Neural progenitor cell (in vitro differentiated cells): ENCODE results near the gene CCDC188. TPM values are rescaled to one million over a fixed set of nuclear protein-coding genes. Genes with fewer than 3 reads are reported as not detected.

ENCODE experiments used
- DNase-seq: peaks from one replicate; pipeline ENCODE4 v3.0.0-alpha.2; 2016; ENCODE audit warnings: low spot score
- H2AFZ ChIP-seq: fragments of 200-600 bp; sonication (generic); replicated peaks from 2 replicates; pipeline ENCODE4 v1.6.1; 2016; ENCODE audit warnings: antibody characterized with exemption
- H3F3A ChIP-seq: fragments of 200-600 bp; sonication (generic); 2 replicates; pipeline ENCODE4 v1.6.1; 2016; ENCODE audit warnings: antibody characterized with exemption, low read depth
- H3K27ac ChIP-seq: fragments of 200-600 bp; sonication (generic); 2 replicates; pipeline ENCODE4 v1.5.1; 2016; ENCODE audit warnings: mild to moderate bottlenecking
- H3K27me3 ChIP-seq: fragments of 200-600 bp; sonication (generic); 2 replicates; pipeline ENCODE4 v1.6.1; 2016; ENCODE audit warnings: mild to moderate bottlenecking, moderate library complexity
- H3K36me3 ChIP-seq: fragments of 200-600 bp; sonication (generic); 2 replicates; pipeline ENCODE4 v1.5.1; 2016
- H3K4me1 ChIP-seq: fragments of 200-600 bp; sonication (generic); 2 replicates; pipeline ENCODE4 v1.6.1; 2016; ENCODE audit warnings: mixed run types
- H3K4me2 ChIP-seq: fragments of 200-600 bp; sonication (generic); 2 replicates; pipeline ENCODE4 v1.6.1; 2016
- H3K4me3 ChIP-seq: fragments of 200-600 bp; sonication (generic); 2 replicates; pipeline ENCODE4 v1.5.1; 2016
- H3K79me2 ChIP-seq: fragments of 200-600 bp; sonication (generic); 2 replicates; pipeline ENCODE4 v1.6.1; 2016; ENCODE audit warnings: low read depth
- H3K9ac ChIP-seq: fragments of 200-600 bp; sonication (generic); 2 replicates; pipeline ENCODE4 v1.6.1; 2016
- H3K9me3 ChIP-seq: fragments of 200-600 bp; sonication (generic); 2 replicates; pipeline ENCODE4 v1.5.1; 2016; ENCODE audit warnings: low read depth
- H4K20me1 ChIP-seq: fragments of 200-600 bp; sonication (generic); 2 replicates; pipeline ENCODE4 v1.6.1; 2016; ENCODE audit warnings: low read depth
- H3K27ac Mint-ChIP-seq: 3 replicates; pipeline ENCODE4 v1.8.0; 2021; ENCODE audit warnings: mixed read lengths
- H3K27me3 Mint-ChIP-seq: 2 replicates; pipeline ENCODE4 v1.8.0; 2022; ENCODE audit warnings: low read depth, mild to moderate bottlenecking, inconsistent platforms, moderate library complexity, mixed read lengths; ENCODE audit not compliant: insufficient read depth
- H3K36me3 Mint-ChIP-seq: 3 replicates; pipeline ENCODE4 v1.8.0; 2021; ENCODE audit warnings: mixed read lengths
- H3K4me1 Mint-ChIP-seq: 3 replicates; pipeline ENCODE4 v1.8.0; 2021; ENCODE audit warnings: mixed read lengths
- H3K4me3 Mint-ChIP-seq: 3 replicates; pipeline ENCODE4 v1.8.0; 2021; ENCODE audit warnings: mild to moderate bottlenecking, moderate library complexity, mixed read lengths
- H3K9me3 Mint-ChIP-seq: 3 replicates; pipeline ENCODE4 v1.8.0; 2020; ENCODE audit warnings: mixed read lengths
- EZH2 ChIP-seq: fragments of 200-600 bp; sonication (generic); IDR thresholded peaks from 2 replicates; pipeline ENCODE4 v1.6.1; 2017; ENCODE audit warnings: antibody characterized with exemption, mild to moderate bottlenecking, moderate library complexity
- EZH2phosphoT487 ChIP-seq: fragments of 200-600 bp; sonication (generic); IDR thresholded peaks from 2 replicates; pipeline ENCODE4 v1.6.1; 2017; ENCODE audit warnings: antibody characterized with exemption
- total RNA-seq: library from RNA; depleted of rRNA; stranded (reverse); fragments of >200 nt; gene quantifications from 2 replicates; pipeline ENCODE4 v1.2.3, GENCODE V29; 2015; ENCODE audit warnings: low replicate concordance
- TF ChIP-seq, protein P1 (sequence below): fragments of 200-600 bp; sonication (generic); IDR thresholded peaks from 2 replicates; pipeline ENCODE4 v1.5.1; 2017; ENCODE audit warnings: antibody characterized with exemption, mild to moderate bottlenecking

The CCDC188 gene
- total RNA-seq: not detected in 2 replicates

DNA sequence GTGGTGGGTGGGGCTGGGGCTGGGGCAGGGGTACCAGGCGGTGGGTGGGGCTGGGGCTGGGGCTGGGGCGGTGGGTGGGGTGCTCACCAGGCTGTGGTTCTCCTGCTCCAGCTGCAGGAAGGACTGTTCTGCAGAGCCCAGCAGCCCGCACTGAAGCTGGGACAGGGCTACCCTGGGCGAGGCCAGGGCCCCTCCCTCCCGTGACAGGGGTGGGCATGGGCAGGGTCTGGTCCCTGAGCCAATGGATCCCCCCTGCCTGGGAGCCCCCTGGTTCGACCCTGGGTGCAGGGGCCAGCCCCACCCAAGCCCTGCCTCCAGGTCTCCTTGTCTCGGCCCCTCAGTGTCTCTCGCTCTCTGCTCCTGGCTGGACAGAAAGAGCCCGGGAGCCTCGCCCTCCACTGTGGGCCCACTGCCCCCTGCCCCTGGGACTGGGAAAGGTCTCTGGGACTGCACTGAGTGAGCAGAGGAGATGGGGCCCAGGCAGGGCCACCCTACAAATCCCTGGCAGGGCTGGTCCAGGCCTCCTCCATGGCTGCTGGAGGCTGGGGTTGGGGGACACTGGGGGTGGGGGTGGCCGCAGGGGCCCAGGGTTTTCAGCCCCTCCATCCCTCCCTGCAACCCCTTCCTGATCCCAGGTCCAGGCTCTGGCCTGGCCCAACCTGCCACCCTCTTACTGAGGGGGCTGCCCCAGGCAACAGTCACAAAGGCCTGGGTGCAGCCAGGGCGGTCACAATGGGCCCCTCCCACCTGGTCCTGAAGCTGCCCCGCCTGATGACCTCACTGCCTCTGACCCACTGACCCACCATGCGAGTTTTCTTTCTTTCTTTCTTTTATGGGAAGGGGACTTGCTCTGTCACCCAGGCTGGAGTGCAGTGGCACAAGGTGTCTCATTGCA, at the start of gene CCDC188:
Gene CCDC188, minus strand, starts transcription at position 675 of the 895 bp plus-strand sequence. Its CDS starts 69 bp downstream, at position 606.
- Histone ChIP-seq H3K4me3 (no peak within 1 kb of the TSS), H3K4me2 (no peak within 1 kb of the TSS), H3K79me2 (no peaks in the 10 kb centered on the region), H3K27ac (no peak within 1 kb of the TSS), H4K20me1 (no peaks in the 10 kb centered on the region), H3K27me3 (no peaks in the 10 kb centered on the region), H3K4me1 (peaks cover 9% of the 10 kb centered on the region), H3K9me3 (no peaks in the 10 kb centered on the region), H3K9ac (no peak within 1 kb of the TSS), H2AFZ (no peak within 1 kb of the TSS), H3K36me3 (no peaks in the 10 kb centered on the region), H3F3A (no peaks in the 10 kb centered on the region)
- peaks cover 28% of the 10 kb centered on the region for H3K4me1 Mint-ChIP-seq
- no peaks in the 10 kb centered on the region for H3K36me3 Mint-ChIP-seq
- no peak for DNase-seq
- TF ChIP-seq EZH2phosphoT487 (no peak), EZH2 (no peak)
- TF ChIP-seq, protein P1, sequence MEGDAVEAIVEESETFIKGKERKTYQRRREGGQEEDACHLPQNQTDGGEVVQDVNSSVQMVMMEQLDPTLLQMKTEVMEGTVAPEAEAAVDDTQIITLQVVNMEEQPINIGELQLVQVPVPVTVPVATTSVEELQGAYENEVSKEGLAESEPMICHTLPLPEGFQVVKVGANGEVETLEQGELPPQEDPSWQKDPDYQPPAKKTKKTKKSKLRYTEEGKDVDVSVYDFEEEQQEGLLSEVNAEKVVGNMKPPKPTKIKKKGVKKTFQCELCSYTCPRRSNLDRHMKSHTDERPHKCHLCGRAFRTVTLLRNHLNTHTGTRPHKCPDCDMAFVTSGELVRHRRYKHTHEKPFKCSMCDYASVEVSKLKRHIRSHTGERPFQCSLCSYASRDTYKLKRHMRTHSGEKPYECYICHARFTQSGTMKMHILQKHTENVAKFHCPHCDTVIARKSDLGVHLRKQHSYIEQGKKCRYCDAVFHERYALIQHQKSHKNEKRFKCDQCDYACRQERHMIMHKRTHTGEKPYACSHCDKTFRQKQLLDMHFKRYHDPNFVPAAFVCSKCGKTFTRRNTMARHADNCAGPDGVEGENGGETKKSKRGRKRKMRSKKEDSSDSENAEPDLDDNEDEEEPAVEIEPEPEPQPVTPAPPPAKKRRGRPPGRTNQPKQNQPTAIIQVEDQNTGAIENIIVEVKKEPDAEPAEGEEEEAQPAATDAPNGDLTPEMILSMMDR: no peak
- no peaks in the 10 kb centered on the region for H3K9me3 Mint-ChIP-seq
- no peaks in the 10 kb centered on the region for H3K27me3 Mint-ChIP-seq
- H3K4me3 Mint-ChIP-seq: no peak within 1 kb of the TSS
- peak within 1 kb of the TSS; percentile 78 for H3K27ac Mint-ChIP-seq

DNA sequence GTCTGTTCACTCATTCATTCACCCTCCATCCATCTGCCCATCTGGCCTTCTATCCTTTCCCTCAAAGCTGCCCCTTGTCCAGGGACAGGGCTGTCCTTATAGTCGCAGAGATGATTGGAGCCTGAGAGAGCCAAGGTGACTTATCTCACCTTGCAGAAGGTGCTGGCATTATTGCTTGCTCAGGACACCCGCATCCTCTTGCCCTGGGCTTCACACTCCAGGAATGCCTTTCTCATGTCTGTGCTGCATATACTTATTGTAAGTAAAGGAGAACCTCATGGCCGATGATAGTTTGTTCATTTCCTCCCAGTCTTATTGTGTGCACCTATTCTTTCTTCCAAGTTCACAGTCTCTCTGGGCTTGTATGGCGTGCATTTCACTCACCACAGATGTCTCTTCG, 49.1 kb upstream of the CCDC188 start:
- H3K4me1 Mint-ChIP-seq: peaks cover 22% of the 10 kb centered on the region
- no peaks in the 10 kb centered on the region for H3K36me3 Mint-ChIP-seq
- H3K9me3 ChIP-seq: no peaks in the 10 kb centered on the region
- peaks cover 10% of the 10 kb centered on the region for H3K27me3 Mint-ChIP-seq
- no peak overlapping the region for H3K4me3 Mint-ChIP-seq
- H3K4me1 ChIP-seq: peaks cover 18% of the 10 kb centered on the region
- no peak overlapping the region for H3K4me3 ChIP-seq
- no peak overlapping the region for H3K27ac Mint-ChIP-seq
- DNase-seq: no peak
- H3K9me3 Mint-ChIP-seq: no peaks in the 10 kb centered on the region
- H3K4me2 ChIP-seq: no peak overlapping the region
- no peaks in the 10 kb centered on the region for H3K27me3 ChIP-seq
- no peaks in the 10 kb centered on the region for H3K79me2 ChIP-seq
- no peak overlapping the region for H2AFZ ChIP-seq
- H3F3A ChIP-seq: no peaks in the 10 kb centered on the region
- no peaks in the 10 kb centered on the region for H4K20me1 ChIP-seq
- no peaks in the 10 kb centered on the region for H3K36me3 ChIP-seq
- no peak overlapping the region for H3K27ac ChIP-seq
- H3K9ac ChIP-seq: no peak overlapping the region
- TF ChIP-seq, protein P1: no peak
- no peak for TF ChIP-seq EZH2
- no peak for TF ChIP-seq EZH2phosphoT487

DNA sequence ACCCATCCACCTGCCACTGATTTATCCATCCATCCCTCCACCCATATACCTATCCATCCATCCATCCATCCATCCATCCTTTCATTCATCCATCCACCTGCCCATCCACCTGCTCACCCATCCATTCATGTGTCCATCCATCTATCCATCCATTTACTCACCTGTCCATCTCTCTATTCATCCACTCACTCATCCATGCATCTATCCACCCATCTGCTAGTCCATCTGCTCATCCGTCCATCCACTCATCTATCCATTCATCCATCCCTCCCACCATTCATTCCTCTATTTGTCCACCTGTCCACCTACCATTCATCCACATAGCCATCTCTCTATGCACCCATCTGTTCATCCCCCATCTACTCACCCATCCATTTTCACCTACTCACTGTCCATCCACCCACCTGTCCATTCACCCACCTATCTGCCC, 48.6 kb upstream of the CCDC188 start:
- no peaks in the 10 kb centered on the region for H4K20me1 ChIP-seq
- no peaks in the 10 kb centered on the region for H3K27me3 ChIP-seq
- no peak for DNase-seq
- no peaks in the 10 kb centered on the region for H3K36me3 ChIP-seq
- H3K27ac ChIP-seq: no peak overlapping the region
- H2AFZ ChIP-seq: no peak overlapping the region
- H3K4me1 Mint-ChIP-seq: peaks cover 18% of the 10 kb centered on the region
- H3K9me3 ChIP-seq: no peaks in the 10 kb centered on the region
- TF ChIP-seq EZH2: no peak
- TF ChIP-seq EZH2phosphoT487: no peak
- TF ChIP-seq, protein P1: no peak
- H3K27ac Mint-ChIP-seq: no peak overlapping the region
- no peak overlapping the region for H3K4me3 Mint-ChIP-seq
- peaks cover 10% of the 10 kb centered on the region for H3K27me3 Mint-ChIP-seq
- H3K9me3 Mint-ChIP-seq: no peaks in the 10 kb centered on the region
- no peak overlapping the region for H3K4me3 ChIP-seq
- peaks cover 14% of the 10 kb centered on the region for H3K4me1 ChIP-seq
- H3K4me2 ChIP-seq: no peak overlapping the region
- H3K36me3 Mint-ChIP-seq: no peaks in the 10 kb centered on the region
- no peaks in the 10 kb centered on the region for H3F3A ChIP-seq
- no peaks in the 10 kb centered on the region for H3K79me2 ChIP-seq
- no peak overlapping the region for H3K9ac ChIP-seq
